Measurements from ENCODE around the gene UROC1. TPM values are rescaled to one million over a fixed set of nuclear protein-coding genes. Genes with fewer than 3 reads are reported as not detected.

UROC1 gene
- total RNA-seq, 1 donor from 2014 or later, result not detected

DNA sequence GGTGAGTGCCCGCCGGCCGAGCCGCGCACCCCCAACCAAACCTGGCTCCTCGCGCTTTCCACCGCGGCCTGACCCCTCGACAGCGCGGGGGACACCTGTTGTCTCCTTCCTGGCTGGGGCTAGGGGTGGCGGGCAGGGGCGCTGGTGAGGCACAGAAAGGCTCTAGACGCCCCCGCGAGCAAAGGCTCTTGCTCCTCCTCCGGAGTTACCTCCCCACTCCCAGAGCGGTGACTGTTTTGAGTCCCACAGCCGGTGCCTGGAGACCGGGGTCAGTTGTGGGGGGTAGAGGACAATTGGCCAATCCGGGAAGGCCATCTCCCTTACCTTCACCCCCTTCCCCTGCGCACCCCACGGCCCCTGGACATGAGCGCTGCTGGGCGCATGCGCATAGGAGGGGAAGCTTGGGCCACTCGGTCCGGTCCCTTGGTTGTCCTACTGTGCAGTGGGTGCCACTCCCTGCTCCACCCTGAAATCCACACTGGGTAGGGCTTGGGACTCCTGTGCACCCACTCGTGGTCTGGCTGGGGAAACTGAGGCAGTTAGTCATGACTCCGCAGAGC lies 6.9 kb upstream of the UROC1 start:
- H3K9me3 Mint-ChIP-seq, result no peaks in the 10 kb centered on the region
- TF ChIP-seq, protein P1, sequence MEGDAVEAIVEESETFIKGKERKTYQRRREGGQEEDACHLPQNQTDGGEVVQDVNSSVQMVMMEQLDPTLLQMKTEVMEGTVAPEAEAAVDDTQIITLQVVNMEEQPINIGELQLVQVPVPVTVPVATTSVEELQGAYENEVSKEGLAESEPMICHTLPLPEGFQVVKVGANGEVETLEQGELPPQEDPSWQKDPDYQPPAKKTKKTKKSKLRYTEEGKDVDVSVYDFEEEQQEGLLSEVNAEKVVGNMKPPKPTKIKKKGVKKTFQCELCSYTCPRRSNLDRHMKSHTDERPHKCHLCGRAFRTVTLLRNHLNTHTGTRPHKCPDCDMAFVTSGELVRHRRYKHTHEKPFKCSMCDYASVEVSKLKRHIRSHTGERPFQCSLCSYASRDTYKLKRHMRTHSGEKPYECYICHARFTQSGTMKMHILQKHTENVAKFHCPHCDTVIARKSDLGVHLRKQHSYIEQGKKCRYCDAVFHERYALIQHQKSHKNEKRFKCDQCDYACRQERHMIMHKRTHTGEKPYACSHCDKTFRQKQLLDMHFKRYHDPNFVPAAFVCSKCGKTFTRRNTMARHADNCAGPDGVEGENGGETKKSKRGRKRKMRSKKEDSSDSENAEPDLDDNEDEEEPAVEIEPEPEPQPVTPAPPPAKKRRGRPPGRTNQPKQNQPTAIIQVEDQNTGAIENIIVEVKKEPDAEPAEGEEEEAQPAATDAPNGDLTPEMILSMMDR (IDR thresholded peaks at IDR 0.05; ENCODE audit: unreplicated experiment), result no peak
- no peak overlapping the region for H3K27ac Mint-ChIP-seq
- H3K4me3 Mint-ChIP-seq, result peak overlapping the region; percentile 49
- peaks cover 3% of the 10 kb centered on the region for H3K4me1 Mint-ChIP-seq
- peaks cover 66% of the 10 kb centered on the region for H3K27me3 Mint-ChIP-seq (ENCODE audit: low read depth)
- no peak for DNase-seq (ENCODE audit: low spot score in 2 of 2, unreplicated experiment in 2 of 2)
- H3K36me3 Mint-ChIP-seq, result no peaks in the 10 kb centered on the region

DNA sequence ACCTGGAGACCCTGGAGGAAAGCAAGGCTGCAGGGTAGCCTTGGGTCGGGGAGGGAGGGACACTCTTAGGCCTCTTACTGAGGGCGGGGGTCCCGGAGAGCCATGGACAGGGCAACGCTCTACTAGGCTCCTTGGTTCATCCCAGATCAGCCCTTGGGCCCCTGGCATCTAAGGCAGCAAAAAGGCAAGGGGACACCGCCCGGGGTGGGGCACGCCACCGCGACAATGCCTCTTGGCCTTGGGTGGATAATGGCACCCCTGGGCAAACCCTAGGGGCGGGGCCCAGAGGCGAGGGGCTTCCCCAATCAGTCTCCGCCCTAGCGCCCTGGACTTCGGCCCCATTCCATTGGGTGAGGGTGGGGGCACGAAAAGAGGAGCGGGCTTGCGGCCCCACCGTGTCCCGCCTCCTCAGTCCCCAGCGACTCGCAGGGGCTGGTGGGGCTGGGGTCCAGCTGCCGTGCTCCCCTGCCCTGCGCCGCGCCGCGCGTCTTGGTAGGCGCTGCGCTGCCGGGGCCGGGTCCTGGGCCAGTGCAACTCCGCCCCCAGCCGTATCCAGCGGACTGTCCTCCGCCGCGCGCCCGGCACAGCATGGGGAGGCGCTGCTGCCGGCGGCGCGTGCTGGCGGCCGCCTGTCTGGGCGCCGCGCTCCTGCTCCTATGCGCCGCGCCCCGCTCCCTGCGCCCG lies 6.3 kb upstream of the UROC1 start, which contains the start of gene CHST13:
TSS of gene CHST13 (plus strand) at position 411 of the 684 bp plus-strand sequence. CDS start at position 589, 178 bp downstream.
- TF ChIP-seq, protein P1 (IDR thresholded peaks at IDR 0.05; ENCODE audit: unreplicated experiment), result no peak
- H3K27me3 Mint-ChIP-seq (ENCODE audit: low read depth), result peaks cover 71% of the 10 kb centered on the region
- H3K4me3 Mint-ChIP-seq, result peak within 1 kb of the TSS; percentile 49
- no peaks in the 10 kb centered on the region for H3K9me3 Mint-ChIP-seq
- H3K4me1 Mint-ChIP-seq, result no peaks in the 10 kb centered on the region
- DNase-seq (ENCODE audit: low spot score in 2 of 2, unreplicated experiment in 2 of 2), result peak in 1 of 2 experiments; percentile 56
- H3K27ac Mint-ChIP-seq, result no peak within 1 kb of the TSS
- H3K36me3 Mint-ChIP-seq, result no peaks in the 10 kb centered on the region

DNA sequence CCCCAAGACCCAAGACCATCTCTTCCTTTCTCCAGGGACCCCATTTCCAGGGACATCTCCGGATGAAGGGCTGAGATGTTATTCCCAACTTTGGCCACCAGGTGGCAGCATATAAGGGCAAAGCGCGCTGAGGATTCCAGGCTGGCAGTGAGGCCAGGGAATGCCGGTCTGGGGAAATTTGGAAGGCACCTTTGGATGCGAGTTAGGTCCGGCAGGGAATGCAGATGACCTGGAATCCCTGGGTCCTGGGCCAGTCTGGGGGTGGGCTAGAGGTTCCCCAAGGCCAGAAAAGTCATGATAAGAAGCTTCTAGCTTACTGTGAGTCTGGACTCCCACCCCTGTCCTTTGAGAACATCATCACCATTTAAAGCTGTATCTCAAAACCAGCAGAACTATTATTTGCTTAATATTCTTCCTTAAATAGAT lies 4.8 kb upstream of the UROC1 start:
- Mint-ChIP-seq H3K9me3 (no peaks in the 10 kb centered on the region), H3K4me1 (no peaks in the 10 kb centered on the region), H3K4me3 (no peak overlapping the region), H3K36me3 (no peaks in the 10 kb centered on the region), H3K27me3 (ENCODE audit: low read depth) (peaks cover 71% of the 10 kb centered on the region), H3K27ac (no peak overlapping the region)
- DNase-seq (ENCODE audit: low spot score in 2 of 2, unreplicated experiment in 2 of 2), result peak in 1 of 2 experiments; percentile 79
- TF ChIP-seq, protein P1 (IDR thresholded peaks at IDR 0.05; ENCODE audit: unreplicated experiment), result peak; percentile 100

- no peaks in the 10 kb centered on the region for H3K36me3 Mint-ChIP-seq
- no peak overlapping the region for H3K27ac Mint-ChIP-seq
- no peak overlapping the region for H3K4me3 Mint-ChIP-seq
- DNase-seq (ENCODE audit: low spot score in 2 of 2, unreplicated experiment in 2 of 2), result no peak
- peaks cover 64% of the 10 kb centered on the region for H3K27me3 Mint-ChIP-seq (ENCODE audit: low read depth)
- H3K4me1 Mint-ChIP-seq, result no peaks in the 10 kb centered on the region
- TF ChIP-seq, protein P1 (IDR thresholded peaks at IDR 0.05; ENCODE audit: unreplicated experiment), result no peak
- H3K9me3 Mint-ChIP-seq, result no peaks in the 10 kb centered on the region
Observed at GRCh38 chr3:126521122-126521891, 3.7 kb upstream of the UROC1 start.

DNA sequence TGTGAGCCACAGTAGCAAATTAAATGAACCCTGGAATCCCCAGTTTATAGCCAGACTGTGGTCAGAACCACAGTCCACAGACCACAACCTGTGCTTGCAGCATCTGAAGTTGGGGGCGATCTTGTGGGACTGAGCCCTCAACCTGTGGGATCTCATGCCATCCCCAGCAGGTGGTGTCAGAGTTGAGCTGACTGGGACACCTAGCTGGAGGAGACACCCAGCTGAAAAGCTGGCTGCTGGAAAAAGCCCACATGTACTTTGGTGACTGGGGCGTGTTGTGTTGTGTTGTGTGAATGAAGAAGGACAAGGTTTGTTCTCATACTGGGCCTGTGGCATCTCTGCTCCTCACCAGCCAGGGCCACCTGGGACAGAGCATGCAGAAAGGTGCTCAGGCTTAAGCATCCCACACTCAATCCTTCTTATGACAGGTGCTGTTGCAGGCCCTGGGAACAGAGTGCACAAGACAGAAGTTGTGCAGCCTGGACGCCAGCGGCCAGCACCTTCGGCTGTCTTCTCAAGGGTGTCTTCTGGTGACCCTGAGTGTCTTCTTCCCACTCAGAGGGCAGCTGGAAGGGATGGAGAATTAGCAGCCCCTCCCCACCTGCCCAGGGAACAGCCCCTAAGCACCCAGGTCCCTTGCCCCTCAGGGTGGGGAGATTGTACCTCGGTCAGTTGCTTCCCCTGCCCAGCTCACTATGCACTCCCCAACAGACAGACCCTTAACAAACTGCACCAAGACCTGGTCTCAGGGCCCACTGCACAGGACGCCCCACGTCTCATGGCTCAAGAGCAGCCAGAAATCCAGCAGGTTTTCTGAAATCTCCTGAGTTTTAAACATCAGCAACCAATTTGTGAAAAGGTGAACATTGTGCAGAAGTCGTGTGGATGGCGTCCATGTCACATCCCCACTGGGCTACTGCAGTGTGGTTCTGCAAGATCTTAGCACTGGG lies 2.2 kb upstream of the UROC1 start:
- Mint-ChIP-seq H3K4me1 (no peaks in the 10 kb centered on the region), H3K9me3 (no peaks in the 10 kb centered on the region), H3K27me3 (ENCODE audit: low read depth) (peaks cover 49% of the 10 kb centered on the region), H3K27ac (no peak overlapping the region), H3K4me3 (no peak overlapping the region), H3K36me3 (no peaks in the 10 kb centered on the region)
- TF ChIP-seq, protein P1 (IDR thresholded peaks at IDR 0.05; ENCODE audit: unreplicated experiment), result no peak
- peak in 1 of 2 experiments; percentile 4 for DNase-seq (ENCODE audit: low spot score in 2 of 2, unreplicated experiment in 2 of 2)
